Endodermal cell (in vitro differentiated cells): ENCODE measurements around the gene FOXP4. TPM values are rescaled to one million over a fixed set of nuclear protein-coding genes. Genes with fewer than 3 reads are reported as not detected.
A peak's percentile ranks its signal among the peaks of the same experiment; 100 is the strongest.

Experiments used
- DNase-seq: peaks from one replicate; pipeline ENCODE4 v3.0.0-alpha.2; 2017
- H3K27ac ChIP-seq: 2 replicates; pipeline ENCODE4 v1.5.1; 2013; ENCODE audit warnings: mild to moderate bottlenecking, low read depth, low read length, moderate library complexity
- H3K27me3 ChIP-seq: 2 replicates; pipeline ENCODE4 v1.6.1; 2013; ENCODE audit warnings: mild to moderate bottlenecking, low read length, moderate library complexity; ENCODE audit not compliant: insufficient read depth, control insufficient read depth, poor library complexity, severe bottlenecking
- H3K36me3 ChIP-seq: 2 replicates; pipeline ENCODE4 v1.7.0; 2013; ENCODE audit warnings: mild to moderate bottlenecking, low read length, moderate library complexity; ENCODE audit not compliant: control insufficient read depth, insufficient read depth
- H3K4me1 ChIP-seq: one replicate; pipeline ENCODE4 v1.7.0; 2013; ENCODE audit warnings: low read length; ENCODE audit not compliant: control insufficient read depth, insufficient read depth
- H3K4me3 ChIP-seq: 2 replicates; pipeline ENCODE4 v1.5.1; 2013; ENCODE audit warnings: mild to moderate bottlenecking, low read length, moderate library complexity
- H3K9ac ChIP-seq: 2 replicates; pipeline ENCODE4 v1.6.1; 2013; ENCODE audit warnings: mild to moderate bottlenecking, low read length, moderate library complexity; ENCODE audit not compliant: poor library complexity, severe bottlenecking; ENCODE audit errors: extremely low read depth
- H3K9me3 ChIP-seq: 2 replicates; pipeline ENCODE4 v1.6.1; 2013; ENCODE audit warnings: mild to moderate bottlenecking, low read length, moderate library complexity; ENCODE audit not compliant: control insufficient read depth
- H3K27ac Mint-ChIP-seq: 2 replicates; pipeline ENCODE4 v1.8.0; 2020; ENCODE audit warnings: mixed read lengths
- H3K27me3 Mint-ChIP-seq: 2 replicates; pipeline ENCODE4 v1.8.0; 2021; ENCODE audit warnings: mild to moderate bottlenecking, mixed read lengths; ENCODE audit not compliant: insufficient read depth
- H3K36me3 Mint-ChIP-seq: 2 replicates; pipeline ENCODE4 v1.8.0; 2020; ENCODE audit warnings: low read depth, mixed read lengths
- H3K4me1 Mint-ChIP-seq: 2 replicates; pipeline ENCODE4 v1.8.0; 2020; ENCODE audit warnings: mixed read lengths
- H3K4me3 Mint-ChIP-seq: 2 replicates; pipeline ENCODE4 v1.8.0; 2020; ENCODE audit warnings: mild to moderate bottlenecking, moderate library complexity, mixed read lengths
- H3K9me3 Mint-ChIP-seq: 2 replicates; pipeline ENCODE4 v1.8.0; 2020; ENCODE audit warnings: mild to moderate bottlenecking, mixed read lengths
- WGBS, 2 experiments: methylation state at CpG; one replicate each; pipeline versions ENCODE4 v1.1.5 to v1.1.7; 2013; ENCODE audit warnings: missing lambda C conversion rate in 2 of 2, mixed read lengths in 1 of 2; ENCODE audit not compliant: insufficient coverage in 1 of 2, insufficient read length in 1 of 2; 5-methylcytosine and 5-hydroxymethylcytosine counted together
- total RNA-seq, 2 donors: library from RNA; stranded (reverse); fragmentation: NEBNext Ultra II Directional in 1 of 2; extraction: Animal tissue kit (Norgen Biotek cat#: 25700) in 1 of 2; gene quantifications; 2 replicates in 1 of 2; 3 replicates in 1 of 2; pipeline ENCODE4 v1.2.1, GENCODE V29; 2021
- TF ChIP-seq, protein P1 (sequence below): fragments of 200-600 bp; sonication (generic); conservative IDR thresholded peaks from 2 replicates; pipeline ENCODE4 v1.5.0; 2021; ENCODE audit warnings: antibody characterized with exemption, mild to moderate bottlenecking

The FOXP4 gene
- total RNA-seq, 2 donors from 2014 or later = 44.4 to 47.7 TPM

DNA sequence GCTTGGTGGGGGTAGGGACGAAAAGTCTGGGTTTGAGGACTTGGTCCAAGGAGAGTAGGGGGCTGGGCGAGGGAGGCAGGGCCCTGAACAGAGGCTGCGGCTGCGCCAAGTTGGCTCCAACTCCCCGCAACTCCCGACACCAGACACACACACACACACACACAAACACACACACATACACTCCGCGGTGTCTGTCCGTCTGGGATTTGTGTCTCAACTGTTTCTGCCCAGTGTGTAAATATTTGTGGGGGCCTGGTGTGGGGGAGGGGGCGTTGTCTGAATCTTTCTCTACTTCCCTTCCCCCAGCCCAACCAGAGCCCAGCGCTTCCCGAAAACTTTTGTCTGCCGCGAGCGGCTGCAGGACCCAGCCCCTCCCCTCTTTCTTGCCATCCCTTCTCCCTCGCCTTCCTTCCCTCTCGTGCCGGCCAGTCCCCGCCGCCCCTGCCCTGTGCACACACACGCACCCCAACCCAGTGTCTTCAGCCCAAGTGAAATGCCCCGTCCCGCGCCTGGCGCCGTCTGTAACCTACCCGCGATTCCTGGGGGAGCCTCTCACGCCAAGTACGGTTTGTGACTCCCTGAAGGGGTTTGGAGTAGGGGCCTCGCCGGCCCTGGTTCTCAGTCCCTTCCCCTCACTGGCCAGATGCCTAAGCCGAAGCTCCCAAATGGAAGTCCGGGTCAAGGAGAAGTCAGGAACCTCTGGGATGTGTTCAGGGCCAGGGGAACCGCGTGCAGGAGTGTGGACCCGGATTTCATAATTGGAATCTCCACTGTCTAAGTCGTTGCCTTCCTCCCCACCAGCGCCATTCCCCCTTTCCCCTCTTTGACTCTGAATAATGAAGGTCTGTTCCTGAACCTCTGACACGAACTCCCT, 93.0 kb downstream of the FOXP4 start:
- Mint-ChIP-seq H3K36me3 (peaks cover 10% of the 10 kb centered on the region), H3K4me3 (peak overlapping the region; percentile 80), H3K4me1 (peaks cover 32% of the 10 kb centered on the region), H3K9me3 (no peaks in the 10 kb centered on the region), H3K27ac (peak overlapping the region; percentile 58), H3K27me3 (peaks cover 63% of the 10 kb centered on the region)
- Histone ChIP-seq H3K4me1 (peaks cover 9% of the 10 kb centered on the region), H3K9ac (peak overlapping the region; percentile 24), H3K27me3 (peaks cover 46% of the 10 kb centered on the region), H3K36me3 (no peaks in the 10 kb centered on the region), H3K4me3 (peak overlapping the region; percentile 85), H3K9me3 (no peaks in the 10 kb centered on the region), H3K27ac (peak overlapping the region; percentile 12)
- WGBS, 2 experiments = 7 to 14% methylated on average over 3 to 37 of the region's 40 CpGs
- peak; percentile 85 for DNase-seq
- TF ChIP-seq, protein P1, sequence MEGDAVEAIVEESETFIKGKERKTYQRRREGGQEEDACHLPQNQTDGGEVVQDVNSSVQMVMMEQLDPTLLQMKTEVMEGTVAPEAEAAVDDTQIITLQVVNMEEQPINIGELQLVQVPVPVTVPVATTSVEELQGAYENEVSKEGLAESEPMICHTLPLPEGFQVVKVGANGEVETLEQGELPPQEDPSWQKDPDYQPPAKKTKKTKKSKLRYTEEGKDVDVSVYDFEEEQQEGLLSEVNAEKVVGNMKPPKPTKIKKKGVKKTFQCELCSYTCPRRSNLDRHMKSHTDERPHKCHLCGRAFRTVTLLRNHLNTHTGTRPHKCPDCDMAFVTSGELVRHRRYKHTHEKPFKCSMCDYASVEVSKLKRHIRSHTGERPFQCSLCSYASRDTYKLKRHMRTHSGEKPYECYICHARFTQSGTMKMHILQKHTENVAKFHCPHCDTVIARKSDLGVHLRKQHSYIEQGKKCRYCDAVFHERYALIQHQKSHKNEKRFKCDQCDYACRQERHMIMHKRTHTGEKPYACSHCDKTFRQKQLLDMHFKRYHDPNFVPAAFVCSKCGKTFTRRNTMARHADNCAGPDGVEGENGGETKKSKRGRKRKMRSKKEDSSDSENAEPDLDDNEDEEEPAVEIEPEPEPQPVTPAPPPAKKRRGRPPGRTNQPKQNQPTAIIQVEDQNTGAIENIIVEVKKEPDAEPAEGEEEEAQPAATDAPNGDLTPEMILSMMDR = no peak

DNA sequence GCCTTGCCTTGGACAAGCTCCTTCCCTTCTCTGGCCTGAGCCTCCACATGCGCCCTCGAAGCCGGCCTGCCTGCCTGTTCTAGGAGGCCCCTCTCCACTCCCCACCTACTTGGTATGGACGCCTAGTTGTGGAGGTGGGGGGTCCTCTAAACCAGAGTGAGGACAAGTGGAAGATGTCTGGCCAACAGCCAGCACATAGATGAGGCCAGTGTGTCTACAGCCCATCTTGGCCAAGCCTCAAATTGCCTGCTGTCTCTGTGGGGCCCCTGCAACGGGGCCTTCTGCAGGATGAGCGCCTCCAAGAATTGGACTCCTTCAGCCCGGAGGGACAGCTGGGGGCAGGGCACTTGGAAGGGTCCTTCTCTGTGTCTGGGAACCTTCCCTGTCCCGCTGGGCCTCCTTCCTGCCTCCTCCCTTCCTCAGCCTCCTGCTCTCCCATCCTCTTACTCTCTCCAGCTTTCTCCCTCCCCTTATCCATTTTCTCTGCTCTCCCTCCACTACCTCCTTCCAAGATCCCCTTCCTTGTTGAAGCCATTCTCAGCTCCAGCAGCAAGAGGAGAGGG, 93.7 kb downstream of the FOXP4 start:
- Mint-ChIP-seq H3K36me3 (peaks cover 10% of the 10 kb centered on the region), H3K4me1 (peaks cover 36% of the 10 kb centered on the region), H3K27me3 (peaks cover 57% of the 10 kb centered on the region), H3K4me3 (peak overlapping the region; percentile 80), H3K27ac (no peak overlapping the region), H3K9me3 (no peaks in the 10 kb centered on the region)
- peaks cover 46% of the 10 kb centered on the region for H3K27me3 ChIP-seq
- whole genome bisulfite sequencing, 2 experiments = 39 to 42% methylated on average over 3 to 8 of the region's 8 CpGs
- no peak overlapping the region for H3K9ac ChIP-seq
- no peaks in the 10 kb centered on the region for H3K9me3 ChIP-seq
- no peaks in the 10 kb centered on the region for H3K36me3 ChIP-seq
- peak; percentile 69 for DNase-seq
- H3K27ac ChIP-seq = no peak overlapping the region
- peak overlapping the region; percentile 85 for H3K4me3 ChIP-seq
- H3K4me1 ChIP-seq = peaks cover 9% of the 10 kb centered on the region
- TF ChIP-seq, protein P1 = no peak

DNA sequence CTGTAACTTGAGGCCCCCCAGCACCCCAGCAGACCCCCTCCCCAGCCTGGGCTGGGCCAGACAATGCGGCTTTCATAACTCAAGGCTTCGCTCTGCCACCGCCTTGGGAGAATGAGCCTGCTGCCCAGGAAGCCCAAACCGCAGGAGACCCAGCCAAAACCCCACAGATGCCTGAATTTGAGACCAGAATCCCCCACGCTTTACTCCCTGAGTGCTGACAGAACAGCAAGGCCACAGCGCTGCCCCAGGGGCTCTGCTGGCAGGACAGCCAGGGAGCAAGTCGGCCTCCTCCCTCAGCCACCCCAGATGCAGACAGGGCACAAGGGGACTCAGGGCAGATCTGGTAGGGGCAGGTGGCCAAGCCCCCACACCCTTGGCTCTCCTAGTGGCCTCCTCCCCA, 94.2 kb downstream of the FOXP4 start:
- Histone ChIP-seq H3K36me3 (no peaks in the 10 kb centered on the region), H3K27me3 (peaks cover 44% of the 10 kb centered on the region), H3K4me1 (peaks cover 9% of the 10 kb centered on the region), H3K9me3 (no peaks in the 10 kb centered on the region), H3K9ac (no peak overlapping the region), H3K27ac (no peak overlapping the region), H3K4me3 (peak overlapping the region; percentile 85)
- H3K4me1 Mint-ChIP-seq = peaks cover 41% of the 10 kb centered on the region
- peak overlapping the region; percentile 80 for H3K4me3 Mint-ChIP-seq
- TF ChIP-seq, protein P1 = no peak
- 77 to 81% methylated on average over 4 to 7 of the region's 7 CpGs for WGBS, 2 experiments
- peaks cover 10% of the 10 kb centered on the region for H3K36me3 Mint-ChIP-seq
- H3K27ac Mint-ChIP-seq = no peak overlapping the region
- DNase-seq = peak; percentile 52
- peaks cover 51% of the 10 kb centered on the region for H3K27me3 Mint-ChIP-seq
- no peaks in the 10 kb centered on the region for H3K9me3 Mint-ChIP-seq
